HG03103 (cell line): ENCODE results near the gene FNBP1L.

ENCODE experiments used
- ATAC-seq: cut with Tn5 transposase; IDR thresholded peaks from one replicate; pipeline ENCODE4 v1.9.1; 2021; ENCODE audit warnings: low read depth; ENCODE audit not compliant: unreplicated experiment

Gene FNBP1L

DNA sequence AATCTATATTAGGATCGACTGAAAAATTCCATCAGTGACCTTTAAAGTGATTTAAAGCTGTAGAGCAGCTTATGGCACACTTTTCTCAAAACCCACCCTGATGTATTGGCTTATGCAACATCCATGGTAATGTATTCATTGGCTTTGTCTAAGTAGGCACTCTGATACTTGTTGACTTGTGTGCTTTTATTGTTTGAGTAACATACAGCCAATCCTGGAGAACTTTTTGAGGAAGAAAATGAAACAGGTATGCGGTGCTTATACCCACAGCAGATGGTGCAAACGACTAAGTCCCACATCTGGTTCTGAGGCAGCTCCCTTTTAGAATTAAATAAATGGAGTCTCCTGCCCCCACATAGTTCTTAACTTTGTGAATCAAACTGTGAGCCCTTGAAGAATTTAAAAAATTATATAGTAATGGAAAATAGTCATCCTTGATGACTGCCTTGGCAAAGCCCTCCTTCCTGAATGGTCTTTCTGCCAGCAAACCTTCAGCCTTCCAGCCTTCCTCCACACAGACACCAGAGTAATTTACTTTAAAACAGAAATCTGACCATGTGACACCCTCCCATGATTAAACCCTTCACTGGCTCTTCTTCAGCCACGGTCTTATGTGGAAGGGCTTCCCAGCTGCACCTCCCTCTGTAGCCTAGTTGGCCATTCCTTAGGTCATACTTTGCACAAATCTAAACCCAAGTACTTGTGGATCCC lies 117.7 kb downstream of the FNBP1L start:
- no peak for ATAC-seq

DNA sequence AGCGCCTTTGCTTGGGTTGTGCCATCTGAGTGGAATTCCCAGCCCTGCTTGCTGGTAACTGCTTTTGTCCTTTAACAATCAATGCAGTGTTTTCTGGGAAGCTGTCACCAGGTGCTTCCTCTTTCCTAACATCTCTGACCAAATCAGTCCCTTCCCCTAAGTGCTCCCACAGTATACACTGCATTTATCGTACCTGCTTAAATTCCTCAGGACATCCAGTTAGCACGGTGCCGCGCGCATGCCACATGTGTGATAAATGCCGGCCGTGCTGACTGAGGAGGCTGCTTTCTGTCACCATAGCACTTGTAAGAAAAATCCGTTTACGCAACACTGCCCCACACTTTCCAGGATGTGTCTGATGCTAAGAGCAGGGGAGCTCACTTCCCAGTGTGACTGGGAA lies 118.3 kb downstream of the FNBP1L start:
- no peak for ATAC-seq

DNA sequence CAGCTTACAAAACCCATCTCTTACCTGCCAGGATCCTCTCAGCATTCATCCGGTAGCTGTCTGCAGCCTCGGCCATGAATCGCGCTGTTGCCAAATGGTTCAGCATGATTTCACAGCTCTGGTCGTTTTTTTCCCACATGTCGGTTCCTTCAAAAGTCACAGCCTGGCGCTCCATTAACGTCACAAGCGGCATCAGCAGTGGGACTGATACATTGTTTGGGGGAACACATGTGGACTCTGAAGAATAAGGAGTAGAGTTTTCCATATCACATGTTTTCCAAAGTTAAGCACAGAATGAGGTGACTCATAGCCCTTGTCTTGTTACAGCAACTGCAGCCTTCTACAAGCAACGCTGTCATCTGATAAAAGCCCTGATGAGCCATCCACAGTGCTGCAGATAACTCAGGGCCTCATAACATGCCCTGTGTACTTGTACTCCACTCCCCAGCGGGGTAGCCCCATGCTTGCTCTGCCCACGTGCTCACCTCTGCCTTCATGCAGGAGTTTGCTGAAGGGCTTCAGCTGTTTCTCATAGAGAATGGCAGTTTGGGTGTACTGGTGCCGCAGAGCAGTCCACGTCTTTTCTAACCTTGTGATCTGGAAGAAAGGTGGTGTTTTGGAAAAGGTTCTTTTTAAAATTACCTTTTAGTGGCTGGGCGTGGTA lies 119.5 kb downstream of the FNBP1L start:
- no peak for ATAC-seq

DNA sequence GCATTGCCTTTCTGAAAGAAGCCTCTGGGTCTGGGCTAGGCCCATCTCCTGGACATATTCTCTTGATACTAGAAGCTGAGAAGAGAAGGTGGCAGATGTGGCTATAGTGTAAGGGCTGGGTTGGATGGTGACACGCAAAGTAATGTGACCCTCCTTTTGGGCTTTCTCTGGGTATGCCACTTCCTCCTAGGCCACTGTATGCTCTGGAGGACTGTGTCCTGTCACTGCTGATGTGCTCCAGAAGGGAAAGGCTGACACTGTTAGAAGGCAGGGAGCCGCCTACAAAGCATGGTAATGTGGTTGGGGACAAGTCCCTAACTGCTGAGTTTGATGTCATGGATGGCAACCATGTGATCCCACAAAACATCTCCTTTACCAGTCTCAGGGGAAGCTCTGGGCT lies 121.6 kb downstream of the FNBP1L start:
- no peak for ATAC-seq

DNA sequence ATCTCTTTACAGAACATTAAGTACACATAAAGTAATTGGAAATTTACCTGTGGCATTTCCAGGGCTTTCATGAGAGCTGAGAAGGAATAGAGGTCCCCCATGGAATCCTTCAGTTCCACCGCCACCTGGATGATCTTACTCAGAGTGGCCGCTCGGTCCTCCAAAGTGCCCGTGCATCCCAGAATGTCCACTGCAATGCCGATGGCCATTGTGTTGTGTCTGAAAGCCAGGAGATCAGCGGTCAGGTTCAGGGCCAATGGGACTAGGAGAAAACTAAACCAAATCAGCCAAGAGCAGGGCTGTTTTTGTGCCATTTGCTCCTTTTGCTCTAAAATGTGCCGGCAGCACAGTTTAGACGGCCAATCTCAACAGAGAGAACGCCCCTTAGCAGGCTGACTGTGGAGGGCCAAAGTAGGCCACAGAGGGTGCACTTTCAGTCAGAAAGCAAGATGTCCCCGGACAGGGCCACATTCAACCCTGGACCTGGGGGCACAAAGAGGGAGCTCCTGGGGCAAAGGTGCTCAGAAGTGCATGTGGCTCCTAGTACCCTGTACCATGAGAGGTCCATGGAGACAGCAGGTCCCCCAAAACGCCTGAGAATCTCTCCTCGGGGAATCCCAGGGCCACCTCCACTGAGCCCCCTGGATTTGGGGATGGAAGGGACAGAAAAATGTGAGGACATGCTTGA lies 123.8 kb downstream of the FNBP1L start:
- ATAC-seq: no peak

DNA sequence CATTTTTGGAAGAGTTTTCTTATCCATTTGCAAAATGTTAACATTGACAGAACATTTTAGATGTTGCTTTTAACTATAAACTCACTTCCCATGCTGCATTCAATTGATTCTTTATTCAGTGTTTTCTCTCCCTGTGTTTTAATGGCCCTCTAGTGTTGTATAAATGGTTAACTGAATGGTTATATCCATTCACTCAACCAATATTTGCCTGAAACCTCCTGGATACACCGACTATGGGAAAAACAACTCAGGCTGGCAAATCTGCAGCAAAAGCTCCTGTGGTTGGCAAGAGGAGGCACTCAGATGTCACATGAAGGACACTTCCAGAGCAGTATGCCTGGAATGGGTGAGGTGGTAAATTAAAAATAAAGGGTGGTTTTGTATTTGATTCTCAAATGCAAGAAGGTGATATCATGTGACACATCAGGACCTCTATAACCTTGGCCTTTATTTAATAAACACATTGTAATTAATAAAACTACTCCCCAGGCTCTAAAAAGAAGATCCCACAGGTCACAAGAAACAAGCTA lies 126.1 kb downstream of the FNBP1L start:
- no peak for ATAC-seq

DNA sequence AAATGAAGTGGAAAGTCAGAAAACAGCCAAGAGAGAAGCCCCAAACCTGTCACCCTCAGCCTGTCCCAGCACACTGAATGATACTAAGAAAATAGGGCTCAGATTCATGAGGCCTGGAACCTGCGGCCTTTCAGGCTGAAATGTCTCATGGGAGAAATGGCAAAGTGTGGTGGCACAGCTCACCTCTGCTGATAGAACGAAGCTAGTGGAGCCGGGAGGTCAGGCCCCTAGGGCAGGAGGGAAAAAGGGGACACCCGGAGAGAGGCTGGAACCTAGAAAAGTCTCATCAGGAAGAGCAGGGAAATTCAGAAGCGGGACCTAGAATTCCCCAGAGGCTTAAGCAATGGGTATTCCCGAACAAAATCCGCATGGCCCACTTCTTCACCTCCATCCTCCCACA lies 126.6 kb downstream of the FNBP1L start:
- no peak for ATAC-seq

DNA sequence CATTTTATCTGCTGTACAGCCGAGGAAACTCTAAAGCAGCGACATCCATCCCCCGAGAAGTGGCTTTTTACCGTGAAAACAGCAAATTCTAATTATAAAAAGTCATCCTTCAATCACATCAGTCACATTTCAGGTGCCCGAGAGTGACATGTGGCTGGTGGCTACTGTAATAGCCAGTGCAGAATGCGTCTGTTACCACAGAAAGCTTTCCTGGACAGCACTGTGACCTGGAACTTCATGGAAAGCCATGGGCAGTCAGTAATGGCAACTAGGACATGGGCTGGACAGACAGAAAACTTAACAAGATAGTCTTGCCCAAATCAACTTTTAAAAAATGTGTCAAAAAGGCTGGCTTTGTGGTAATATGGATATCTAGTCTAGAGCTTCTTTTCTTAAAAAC lies 127.1 kb downstream of the FNBP1L start:
- ATAC-seq: no peak

DNA sequence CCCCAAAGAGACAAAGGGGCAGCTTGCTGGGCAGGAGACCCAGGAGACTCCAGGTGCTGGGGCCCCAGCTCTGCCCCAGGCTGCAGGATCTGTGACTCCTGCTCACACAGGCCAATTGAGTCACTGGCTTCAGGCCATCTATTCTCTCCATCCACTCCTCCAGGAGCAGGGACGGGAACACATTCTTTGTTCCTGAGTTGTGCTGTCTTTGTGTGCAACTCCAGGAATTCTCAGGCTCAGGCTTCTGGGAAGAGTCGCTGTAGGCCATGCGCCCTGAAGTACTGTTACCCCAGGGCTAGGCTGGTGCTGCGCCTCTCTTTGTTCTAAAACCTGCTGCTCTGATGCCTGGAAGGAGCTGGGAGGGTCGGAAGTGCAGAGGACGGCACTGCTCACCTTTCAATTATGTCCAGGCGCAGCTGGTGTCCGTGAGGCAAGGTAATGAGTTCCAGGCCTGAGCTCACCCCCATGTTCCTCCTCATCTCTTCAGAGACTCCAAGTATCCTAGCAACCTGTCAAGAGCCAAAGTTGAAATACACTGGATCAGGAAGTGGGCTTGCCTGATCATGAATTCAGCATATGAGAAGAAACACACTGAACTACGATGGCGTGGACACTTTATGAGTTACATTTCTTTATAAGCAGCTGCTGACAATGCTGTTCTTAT lies 127.8 kb downstream of the FNBP1L start:
- ATAC-seq: no peak

DNA sequence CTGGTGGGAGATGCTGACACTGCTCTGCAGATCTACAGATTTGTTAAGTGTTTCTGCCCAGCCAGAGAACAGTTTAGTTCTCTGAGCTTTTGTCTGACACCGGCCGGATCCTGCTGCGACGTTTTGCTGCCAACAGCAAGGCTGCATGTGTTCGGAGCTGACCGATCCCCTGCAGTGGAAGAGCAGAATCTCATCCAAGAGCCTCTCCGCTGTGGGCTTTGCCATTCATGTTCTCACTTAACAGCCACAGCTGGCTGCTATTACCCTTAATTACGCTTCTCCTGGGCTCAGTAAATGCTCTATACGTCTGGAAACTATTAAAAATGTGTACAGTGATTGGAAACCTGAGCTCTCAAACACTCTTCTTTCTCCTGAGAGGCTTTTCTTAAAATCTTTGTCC lies 128.4 kb downstream of the FNBP1L start:
- no peak for ATAC-seq

DNA sequence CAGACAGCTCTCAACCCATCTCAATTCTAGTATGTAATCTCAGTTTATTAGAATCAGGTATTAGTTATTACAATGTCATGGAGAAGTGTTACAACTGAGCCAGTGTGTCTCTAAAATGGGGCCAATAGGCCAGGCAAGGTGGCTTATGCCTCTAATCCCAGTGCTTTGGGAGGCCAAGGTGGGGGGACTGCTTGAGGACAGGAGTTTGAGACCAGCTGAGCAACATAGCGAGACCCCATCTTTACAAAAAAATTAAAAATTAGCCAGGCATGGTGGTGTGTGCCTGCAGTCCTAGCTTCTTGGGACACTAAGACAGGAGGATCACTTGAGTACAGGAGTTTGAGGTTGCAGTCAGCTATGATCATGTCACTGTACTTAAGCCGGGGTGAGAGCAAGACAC lies 128.8 kb downstream of the FNBP1L start:
- ATAC-seq: no peak

DNA sequence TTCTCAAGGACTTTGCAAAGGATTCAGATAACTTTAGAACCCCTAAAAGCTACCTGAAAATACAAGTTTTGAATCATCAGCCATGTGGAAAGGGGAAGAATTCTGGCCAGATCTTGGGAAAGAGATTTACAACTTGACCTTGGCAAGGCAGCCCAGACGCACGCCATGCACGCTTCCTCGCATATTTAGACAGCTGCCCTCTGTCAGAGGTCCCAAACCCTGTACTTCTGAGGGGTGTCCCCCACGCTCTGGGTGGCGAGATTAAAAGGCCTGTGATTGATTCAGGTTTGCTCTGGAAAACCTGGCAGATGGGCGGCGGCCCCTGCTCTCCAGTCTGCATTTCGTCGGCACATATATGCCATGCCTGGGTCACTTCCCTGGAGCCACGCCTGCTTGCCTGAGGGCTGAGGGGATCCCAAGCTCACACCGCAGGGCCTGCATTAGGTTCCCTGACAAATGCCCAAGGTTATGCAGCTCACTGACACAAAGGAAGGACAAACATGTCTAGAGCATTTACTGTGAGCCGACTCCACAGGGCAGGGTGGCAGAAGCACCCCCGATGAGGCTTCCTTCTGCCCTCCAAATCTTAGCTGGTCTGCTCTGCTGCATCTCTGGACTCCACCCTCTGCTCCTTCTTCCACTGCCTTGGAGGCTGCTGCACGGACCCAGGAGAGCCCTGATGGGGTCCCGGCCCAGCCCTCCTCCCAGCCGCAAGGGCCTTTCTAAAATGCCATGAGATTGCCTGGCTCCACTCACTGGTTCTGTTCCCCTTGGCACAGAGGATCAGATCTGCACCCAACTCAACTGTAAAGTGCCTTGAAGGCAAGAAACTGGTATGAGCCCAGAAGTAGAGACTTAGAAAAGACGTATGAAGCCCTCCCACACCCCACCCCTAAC lies 129.9 kb downstream of the FNBP1L start:
- no peak for ATAC-seq

DNA sequence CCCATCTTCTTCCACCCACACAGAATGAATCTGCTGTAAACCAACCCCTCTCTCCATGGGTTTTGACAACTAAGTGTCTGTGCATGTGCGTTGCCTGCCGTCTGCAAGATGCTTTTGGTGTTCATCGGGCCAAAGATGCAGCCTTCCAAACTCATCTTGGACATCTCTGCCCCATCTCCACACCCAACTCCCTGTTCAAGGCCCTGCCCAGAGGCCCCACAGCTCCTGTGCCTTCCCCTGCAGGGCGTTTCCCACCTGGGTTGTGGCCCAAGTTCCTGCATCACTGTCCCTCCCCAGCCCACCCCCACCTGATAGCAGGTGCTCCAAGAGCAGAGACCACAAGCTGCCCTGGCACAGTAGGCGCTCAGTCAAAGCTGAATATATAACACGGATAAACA lies 130.5 kb downstream of the FNBP1L start:
- no peak for ATAC-seq

DNA sequence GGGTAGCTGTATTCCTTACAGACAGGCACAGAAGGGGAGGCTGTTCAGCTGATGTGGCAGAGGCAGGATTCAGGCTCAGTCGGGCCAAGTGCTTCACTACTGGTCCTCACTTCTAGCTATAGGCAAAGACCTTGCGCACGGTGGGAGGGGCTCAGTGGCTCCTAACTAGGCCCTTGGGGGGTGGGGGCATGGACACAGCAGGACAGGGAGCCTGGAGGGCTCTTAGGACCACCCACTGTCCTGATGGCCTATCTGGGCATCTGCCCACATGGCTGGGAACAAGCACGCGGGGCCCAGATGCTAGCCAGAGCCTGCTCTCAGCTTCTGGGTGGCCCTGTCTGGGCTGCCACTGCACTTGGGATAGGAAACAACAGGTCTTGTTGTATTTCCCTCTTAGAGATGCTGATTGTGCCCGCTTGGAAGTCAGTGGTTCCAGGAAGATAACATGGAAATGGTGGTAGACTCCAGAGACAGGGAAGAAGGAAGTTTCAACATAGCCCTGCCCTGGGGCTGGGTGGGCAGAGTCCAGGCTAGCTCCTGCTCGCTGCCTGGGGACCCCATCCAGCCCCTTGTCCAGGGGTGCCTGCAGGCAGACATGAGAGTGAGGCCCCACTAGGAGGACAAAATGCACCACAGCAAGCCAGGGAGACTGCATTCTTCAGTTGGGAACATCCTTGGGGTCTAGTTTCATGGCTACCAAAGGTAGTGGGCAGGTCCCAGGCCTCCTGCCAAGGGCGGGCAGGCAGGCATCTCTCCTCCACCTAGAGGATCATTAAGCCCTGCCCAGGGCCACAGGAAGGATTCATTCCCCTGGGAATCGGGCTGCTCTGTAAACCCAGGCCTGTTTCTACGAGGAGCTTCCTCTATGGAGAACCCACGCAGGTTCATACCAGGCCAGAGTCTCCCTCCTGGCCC lies 131.2 kb downstream of the FNBP1L start:
- no peak for ATAC-seq

DNA sequence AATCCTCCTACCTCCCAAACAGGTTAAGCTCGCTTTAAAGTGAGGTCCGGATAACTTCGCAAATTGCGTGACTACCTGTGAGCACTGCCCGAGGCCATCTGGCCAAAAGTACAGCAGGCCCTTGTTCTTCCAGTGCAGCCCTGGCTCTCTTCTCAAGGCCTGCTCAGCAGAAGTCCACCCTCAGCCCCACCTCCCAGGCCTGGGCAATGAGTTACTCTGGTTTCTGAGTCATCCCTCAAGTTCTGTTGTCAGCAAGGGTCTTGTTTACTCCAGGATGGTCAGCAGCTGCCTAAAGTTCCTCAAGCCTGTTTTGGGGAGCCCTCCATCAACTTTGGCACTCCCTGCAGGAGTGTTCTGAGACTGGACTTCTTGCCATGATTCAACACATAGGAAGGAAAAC lies 132.0 kb downstream of the FNBP1L start:
- ATAC-seq: no peak

DNA sequence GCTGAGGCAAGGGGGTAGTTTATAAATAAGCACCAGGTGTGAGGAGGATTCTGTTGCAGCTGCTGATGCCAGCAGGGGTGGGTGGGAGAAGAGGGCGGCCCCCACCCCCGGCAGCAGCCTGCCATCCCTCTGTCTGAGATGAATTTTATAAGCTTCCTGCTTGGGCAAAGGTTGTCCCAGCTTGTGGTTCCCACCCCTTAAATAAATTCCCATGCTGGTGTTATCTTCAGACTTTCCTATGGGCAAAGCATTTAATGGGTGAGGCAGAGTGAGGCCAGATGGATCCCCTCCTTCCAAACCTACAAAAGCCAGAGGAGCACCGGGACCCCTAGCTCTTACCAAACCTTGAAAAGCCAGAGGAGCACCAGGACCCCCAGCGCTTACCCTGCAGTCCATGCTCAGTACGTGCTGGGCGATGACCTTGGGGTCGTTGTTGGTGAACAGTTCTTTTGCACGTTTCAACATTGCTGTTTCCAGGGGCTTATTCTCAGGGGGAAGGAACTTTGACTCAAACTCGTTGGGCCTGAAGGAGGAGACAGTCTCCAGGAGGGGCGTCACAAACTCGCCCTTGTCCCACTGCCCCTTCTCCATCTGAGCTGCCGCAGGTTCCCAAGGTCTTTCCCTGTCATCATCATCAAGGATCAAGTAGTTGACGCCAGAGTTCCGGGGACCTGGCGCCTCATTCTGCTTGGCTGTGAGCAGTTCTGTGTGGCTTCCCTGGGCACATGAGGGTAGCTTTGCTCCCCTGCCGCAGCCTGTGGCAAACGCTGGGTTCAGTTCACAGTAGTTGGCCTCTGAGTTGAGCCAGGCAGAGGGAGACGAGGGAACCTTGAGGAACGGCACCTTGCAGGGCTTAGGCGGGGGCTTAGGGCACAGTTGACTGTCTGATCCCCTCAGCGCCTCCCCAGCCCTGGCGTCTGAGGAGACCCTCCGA lies 134.3 kb downstream of the FNBP1L start:
- no peak for ATAC-seq

DNA sequence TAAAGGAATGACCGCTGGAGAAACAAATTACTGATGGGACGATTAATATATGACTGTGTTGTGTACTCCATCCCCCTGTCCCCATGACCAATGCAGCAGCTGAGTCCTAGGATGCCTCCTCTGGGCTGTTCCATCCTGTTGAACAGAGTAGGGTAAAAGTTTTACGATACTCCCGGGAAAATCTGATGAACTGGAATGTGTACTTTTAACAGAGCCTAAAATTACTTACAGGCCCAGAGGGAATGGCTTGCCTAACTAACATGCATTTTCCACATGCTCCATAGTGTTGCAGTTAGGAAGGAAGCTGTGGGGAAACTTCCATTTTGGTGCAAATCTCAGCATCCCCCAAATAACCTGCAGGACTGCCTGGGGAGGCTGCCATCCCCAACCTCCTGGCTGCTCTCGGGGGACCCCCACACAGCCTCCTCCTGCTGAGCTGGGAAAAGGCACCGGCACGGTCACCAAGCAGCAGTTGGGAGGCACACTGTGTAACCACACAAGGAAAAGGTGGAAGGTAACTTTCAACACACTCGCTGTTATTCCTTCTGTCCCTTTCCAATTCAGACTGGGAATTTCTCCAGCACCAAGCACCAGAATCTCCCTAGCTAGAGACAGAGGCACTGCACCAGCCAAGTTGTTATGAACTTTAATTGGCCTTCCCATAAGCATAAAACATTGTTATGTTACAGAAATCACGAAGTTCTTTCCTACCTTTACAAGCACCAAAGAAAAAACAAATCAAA lies 136.5 kb downstream of the FNBP1L start:
- ATAC-seq: no peak
